Kidney (tissue), 14 donors: ENCODE measurements around the gene DUSP2. TPM values are rescaled to one million over a fixed set of nuclear protein-coding genes. Genes with fewer than 3 reads are reported as not detected.
A peak's percentile ranks its signal among the peaks of the same experiment; 100 is the strongest.

ENCODE experiments used
- DNase-seq, 5 donors: peaks; one replicate each; pipeline ENCODE4 v3.0.0-alpha.2; 2013 to 2020
- FAIRE-seq: peaks from 2 replicates; lab custom pipeline; 2012; peaks lifted over from hg19 to GRCh38; lab: Jason Lieb, UNC
- H3K27ac ChIP-seq, 2 donors: one replicate each; pipeline ENCODE4 v1.7.0; 2013; ENCODE audit warnings: low read depth in 2 of 2, low read length in 2 of 2, inconsistent platforms in 1 of 2
- H3K27me3 ChIP-seq: one replicate; pipeline ENCODE4 v1.7.1; 2013; ENCODE audit warnings: low read length, inconsistent platforms; ENCODE audit not compliant: control insufficient read depth, insufficient read depth
- H3K36me3 ChIP-seq, 3 donors: one replicate each; pipeline versions ENCODE4 v1.7.0 to v1.7.1; 2013; ENCODE audit warnings: low read length in 3 of 3, control low read depth in 1 of 3, inconsistent platforms in 1 of 3; ENCODE audit not compliant: insufficient read depth in 3 of 3, control insufficient read depth in 2 of 3
- H3K4me1 ChIP-seq, 3 donors: one replicate each; pipeline versions ENCODE4 v1.7.0 to v1.7.1; 2013; ENCODE audit warnings: low read length in 3 of 3, inconsistent platforms in 1 of 3, low read depth in 1 of 3; ENCODE audit not compliant: control insufficient read depth in 2 of 3, insufficient read depth in 2 of 3
- H3K4me3 ChIP-seq, 3 donors: one replicate each; pipeline versions ENCODE4 v1.7.0 to v1.8.1; 2013; ENCODE audit warnings: low read length in 3 of 3, control low read depth in 1 of 3, inconsistent platforms in 1 of 3
- H3K9ac ChIP-seq, 3 donors: one replicate each; pipeline versions ENCODE4 v1.7.0 to v1.7.1; 2013; ENCODE audit warnings: low read length in 3 of 3, control low read depth in 1 of 3, inconsistent platforms in 1 of 3
- H3K9me3 ChIP-seq, 3 donors: one replicate each; pipeline versions ENCODE4 v1.7.0 to v1.7.1; 2013; ENCODE audit warnings: low read length in 3 of 3, control low read depth in 1 of 3, inconsistent platforms in 1 of 3; ENCODE audit not compliant: control insufficient read depth in 2 of 3, insufficient read depth in 1 of 3
- CTCF ChIP-seq: IDR thresholded peaks from 3 replicates; pipeline ENCODE4 v1.5.1; 2012; ENCODE audit warnings: mild to moderate bottlenecking, moderate library complexity, borderline replicate concordance; ENCODE audit not compliant: insufficient read depth; ENCODE audit errors: extremely low read depth
- intact Hi-C: fragments of 100-400 bp; cut with DNase I; formaldehyde crosslinking; loops from one replicate; pipeline ENCODE4 v1.11.1; 2022
- polyA plus RNA-seq: library from polyadenylated mRNA; stranded (reverse); fragments of 350-450 nt; fragmentation: Illumina TruSeq; extraction: RNeasy Lipid Tissue Mini Kit (QIAGEN cat#74804); gene quantifications from one replicate; pipeline ENCODE4 v1.2.3, GENCODE V29; 2014; ENCODE audit warnings: low read depth, low replicate concordance; ENCODE audit not compliant: insufficient read depth
- total RNA-seq: library from RNA; stranded (reverse); fragmentation: NEBNext Ultra II Directional; extraction: Animal tissue kit (Norgen Biotek cat#: 25700); gene quantifications from one replicate; pipeline ENCODE4 v1.2.1, GENCODE V29; 2021
- donor health status: control.
- donor health status: control.
- donor health status: control.
- donor health status: control.
- donor health status: control.
- donor health status: DM: yes; HTN: yes; CAD: no.
- donor health status: Normal renal cell carcinoma (clear cell type).

Gene DUSP2
- total and polyA plus RNA-seq, 2 donors from 2014 or later = 5.6 to 11.8 TPM

GRCh38 chr2:96110621-96111256, 34.5 kb downstream of the DUSP2 start:
- no peaks in the 10 kb centered on the region for H3K9me3 ChIP-seq
- no peaks in the 10 kb centered on the region for H3K36me3 ChIP-seq
- no peak overlapping the region for H3K9ac ChIP-seq
- no peak overlapping the region for H3K4me3 ChIP-seq
- no peak for FAIRE-seq
- intact Hi-C loops = no loop called here
- no peaks in the 10 kb centered on the region for H3K27me3 ChIP-seq
- H3K27ac ChIP-seq = no peak overlapping the region
- H3K4me1 ChIP-seq = peaks cover 0 to 8% (median 0%) of the 10 kb centered on the region in 3 donors
- DNase-seq = peak in 2 of 5 donors; percentile 41 to 55
- no peak for TF ChIP-seq CTCF

DNA sequence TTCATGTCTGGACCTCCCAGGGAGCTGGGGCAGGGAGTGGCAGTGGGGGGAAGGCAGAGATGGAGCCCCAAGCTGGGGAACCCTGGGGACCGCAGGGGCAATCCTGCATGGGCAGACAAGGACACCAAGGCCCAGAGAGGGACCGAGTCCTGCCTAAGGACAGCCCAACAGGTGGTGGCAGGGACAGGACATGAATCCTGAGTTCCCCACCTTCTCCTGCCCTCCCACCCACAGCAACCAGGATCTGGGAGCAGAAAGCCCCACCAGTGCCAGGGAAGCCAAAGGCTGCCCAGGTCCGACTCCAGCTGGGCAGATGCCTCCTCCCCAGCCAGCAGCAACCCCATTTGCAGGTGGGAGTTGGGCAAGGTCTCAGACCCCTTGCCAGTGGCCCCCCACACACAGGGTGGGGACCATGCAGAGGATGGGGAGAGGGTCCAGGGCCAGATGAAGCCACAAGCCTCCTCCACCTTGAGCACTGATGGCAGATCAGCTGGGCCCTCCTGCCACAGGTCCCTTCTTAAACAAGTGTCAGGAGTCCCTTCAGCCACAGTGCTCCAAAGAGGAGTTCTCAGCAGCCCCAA, 35.2 kb downstream of the DUSP2 start:
- peak in 2 of 5 donors; percentile 35 to 52 for DNase-seq
- Histone ChIP-seq H3K4me1 (peaks cover 0 to 8% (median 0%) of the 10 kb centered on the region in 3 donors), H3K27ac (no peak overlapping the region), H3K9ac (no peak overlapping the region), H3K36me3 (no peaks in the 10 kb centered on the region), H3K4me3 (no peak overlapping the region), H3K27me3 (no peaks in the 10 kb centered on the region), H3K9me3 (peaks cover 0 to 4% (median 0%) of the 10 kb centered on the region in 3 donors)
- TF ChIP-seq CTCF = no peak
- intact Hi-C loops = no loop called here
- no peak for FAIRE-seq

DNA sequence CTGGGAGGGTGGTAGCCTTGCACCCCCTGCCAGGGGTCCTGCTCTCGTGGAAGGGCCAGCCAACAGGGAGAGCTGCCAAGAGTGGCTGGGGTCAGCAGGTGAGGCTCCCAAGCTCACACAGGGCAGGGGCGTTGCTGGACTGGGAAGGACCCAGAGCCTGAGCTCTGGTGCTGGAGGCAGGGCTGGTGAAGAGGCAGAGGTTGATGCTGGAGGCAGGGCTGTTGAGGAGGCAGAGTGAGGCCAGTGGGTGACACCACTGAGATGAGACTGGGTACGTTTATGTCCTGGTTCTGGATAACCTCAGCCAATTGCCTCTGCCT, 35.9 kb downstream of the DUSP2 start:
- H3K36me3 ChIP-seq = no peaks in the 10 kb centered on the region
- H3K27me3 ChIP-seq = no peaks in the 10 kb centered on the region
- intact Hi-C loops = no loop called here
- H3K9me3 ChIP-seq = peaks cover 0 to 6% (median 0%) of the 10 kb centered on the region in 3 donors
- no peak for TF ChIP-seq CTCF
- H3K4me3 ChIP-seq = peak overlapping the region in 1 of 3 donors; percentile 1
- FAIRE-seq (no peak), DNase-seq (no peak)
- peak overlapping the region in 1 of 3 donors; percentile 8 for H3K9ac ChIP-seq
- H3K4me1 ChIP-seq = peaks cover 0 to 8% (median 0%) of the 10 kb centered on the region in 3 donors
- peak overlapping the region; percentile 72 to 74 for H3K27ac ChIP-seq
